K562 (cell line): ENCODE measurements around the gene ILF2. TPM values are rescaled to one million over a fixed set of nuclear protein-coding genes. Genes with fewer than 3 reads are reported as not detected.

ENCODE experiments used
- ARID1B ChIP-seq: fragments of 450-650 bp; IDR thresholded peaks from 2 replicates; pipeline ENCODE4 v1.6.1; 2016; ENCODE audit warnings: antibody characterized with exemption, mild to moderate bottlenecking, inconsistent platforms
- CBX2 ChIP-seq: fragments of 200-600 bp; sonication (generic); IDR thresholded peaks from one replicate; pipeline ENCODE4 v1.6.1; 2012; ENCODE audit warnings: mild to moderate bottlenecking, low read length, inconsistent platforms; ENCODE audit not compliant: insufficient read depth, poor library complexity, severe bottlenecking
- ELF4 ChIP-seq: fragments of 450-650 bp; formaldehyde crosslinking; IDR thresholded peaks from 2 replicates; pipeline ENCODE4 v1.4.0; 2022; ENCODE audit warnings: missing genetic modification characterization
- HCFC1 ChIP-seq: IDR thresholded peaks from 2 replicates; pipeline ENCODE4 v1.6.1; 2012; ENCODE audit warnings: low read depth, low read length, improper control_type of control experiment
- NEUROD1 ChIP-seq: fragments of 150-350 bp; IDR thresholded peaks from 2 replicates; pipeline ENCODE4 v1.6.1; 2014; ENCODE audit warnings: borderline replicate concordance, low read length, low read depth; ENCODE audit not compliant: partially characterized antibody
- PHB ChIP-seq: fragments of 250-450 bp; sonication (Bioruptor Pico); IDR thresholded peaks from 2 replicates; pipeline ENCODE4 v1.5.0; 2021
- RBM14 ChIP-seq: fragments of 200-400 bp; formaldehyde crosslinking; IDR thresholded peaks from 2 replicates; pipeline ENCODE4 v1.6.1; 2018; ENCODE audit warnings: low read depth, mild to moderate bottlenecking, low read length, moderate library complexity, borderline replicate concordance; ENCODE audit not compliant: insufficient read depth
- SP1 ChIP-seq: sonication (generic); formaldehyde crosslinking; IDR thresholded peaks from 2 replicates; pipeline ENCODE4 v1.8.1; 2022; ENCODE audit warnings: mild to moderate bottlenecking, missing genetic modification reagents
- TEAD4 ChIP-seq, 2 experiments: sonication (generic) in 1 of 2; formaldehyde crosslinking in 1 of 2; IDR thresholded peaks; 2 replicates each; pipeline versions ENCODE4 v1.6.1 to v1.8.0; 2012 to 2022; ENCODE audit warnings: borderline replicate concordance in 1 of 2, inconsistent platforms in 1 of 2, low read length in 1 of 2, mild to moderate bottlenecking in 1 of 2, missing genetic modification reagents in 1 of 2
- XRCC3 ChIP-seq: fragments of 450-650 bp; IDR thresholded peaks from 2 replicates; pipeline ENCODE4 v1.6.1; 2017; ENCODE audit warnings: mild to moderate bottlenecking, moderate library complexity
- ZBTB7A ChIP-seq: IDR thresholded peaks from 2 replicates; pipeline ENCODE4 v1.6.1; 2011; ENCODE audit warnings: low read depth, mild to moderate bottlenecking, low read length, moderate library complexity, borderline replicate concordance; ENCODE audit not compliant: control insufficient read depth
- ZNF224 ChIP-seq: sonication (generic); formaldehyde crosslinking; IDR thresholded peaks from 2 replicates; pipeline ENCODE4 v1.8.0; 2022; ENCODE audit warnings: mild to moderate bottlenecking, missing genetic modification reagents
- ZNF592 ChIP-seq: fragments of 450-650 bp; IDR thresholded peaks from 2 replicates; pipeline ENCODE4 v1.6.1; 2017; ENCODE audit warnings: antibody characterized with exemption, mild to moderate bottlenecking
- ZSCAN29 ChIP-seq: fragments of 450-650 bp; IDR thresholded peaks from 2 replicates; pipeline ENCODE4 v1.6.1; 2017
- polyA plus RNA-seq, 8 experiments: library from polyadenylated mRNA; depleted of rRNA in 4 of 8; stranded (reverse) in 5 of 8; unstranded in 3 of 8; fragments of >200 nt; fragmentation: Nextera tagmentation in 2 of 8; fragmentation: Illumina TruSeq in 1 of 8; extraction: Ambion mirVana in 2 of 8; extraction: Trizol in 1 of 8; gene quantifications; 2 replicates each; pipeline versions ENCODE4 v1.2.1 to v1.2.3, GENCODE V29; 2011 to 2014; ENCODE audit warnings: inconsistent platforms in 1 of 8, missing spikeins in 1 of 8
- total RNA-seq, 7 experiments: library from RNA; depleted of rRNA in 6 of 7; stranded (reverse); fragments of >200 nt in 6 of 7; fragmentation: Illumina TruSeq in 2 of 7; extraction: Trizol in 2 of 7; gene quantifications; 2 replicates each; pipeline versions ENCODE4 v1.2.1 to v1.2.3, GENCODE V29; 2011 to 2021; ENCODE audit warnings: low replicate concordance in 1 of 7
- TF ChIP-seq, protein P1 (sequence below): fragments of 450-650 bp; IDR thresholded peaks from 2 replicates; pipeline ENCODE4 v1.6.1; 2018; ENCODE audit not compliant: partially characterized antibody
- TF ChIP-seq, protein P2 (sequence below), 2 experiments: fragments of 450-650 bp in 1 of 2; sonication (generic) in 1 of 2; formaldehyde crosslinking; conservative IDR thresholded peaks; 2 replicates each; pipeline versions ENCODE4 v1.4.0 to v1.8.1; 2020 to 2022; ENCODE audit warnings: mild to moderate bottlenecking in 1 of 2, missing genetic modification reagents in 1 of 2

ILF2 gene
- total and polyA plus RNA-seq, 9 of the 15 experiments (the other 6 are each of a cell fraction or from before 2014, with no cell fraction given) = 282 to 726 (median 474) TPM

- peak; percentile 27 for TF ChIP-seq NEUROD1
- peak; percentile 97 for TF ChIP-seq SP1 (CRISPR knock-in tag)
- TF ChIP-seq CBX2 = no peak
- peak; percentile 96 for TF ChIP-seq TEAD4 (IDR thresholded peaks at IDR 0.05; ENCODE audit: low read length)
- no peak for TF ChIP-seq TEAD4 (CRISPR knock-in tag; IDR thresholded peaks at IDR 0.05; ENCODE audit: borderline replicate concordance)
- TF ChIP-seq ZBTB7A = peak; percentile 78; the same call in 1 of the 2 replicates
- TF ChIP-seq, protein P1, sequence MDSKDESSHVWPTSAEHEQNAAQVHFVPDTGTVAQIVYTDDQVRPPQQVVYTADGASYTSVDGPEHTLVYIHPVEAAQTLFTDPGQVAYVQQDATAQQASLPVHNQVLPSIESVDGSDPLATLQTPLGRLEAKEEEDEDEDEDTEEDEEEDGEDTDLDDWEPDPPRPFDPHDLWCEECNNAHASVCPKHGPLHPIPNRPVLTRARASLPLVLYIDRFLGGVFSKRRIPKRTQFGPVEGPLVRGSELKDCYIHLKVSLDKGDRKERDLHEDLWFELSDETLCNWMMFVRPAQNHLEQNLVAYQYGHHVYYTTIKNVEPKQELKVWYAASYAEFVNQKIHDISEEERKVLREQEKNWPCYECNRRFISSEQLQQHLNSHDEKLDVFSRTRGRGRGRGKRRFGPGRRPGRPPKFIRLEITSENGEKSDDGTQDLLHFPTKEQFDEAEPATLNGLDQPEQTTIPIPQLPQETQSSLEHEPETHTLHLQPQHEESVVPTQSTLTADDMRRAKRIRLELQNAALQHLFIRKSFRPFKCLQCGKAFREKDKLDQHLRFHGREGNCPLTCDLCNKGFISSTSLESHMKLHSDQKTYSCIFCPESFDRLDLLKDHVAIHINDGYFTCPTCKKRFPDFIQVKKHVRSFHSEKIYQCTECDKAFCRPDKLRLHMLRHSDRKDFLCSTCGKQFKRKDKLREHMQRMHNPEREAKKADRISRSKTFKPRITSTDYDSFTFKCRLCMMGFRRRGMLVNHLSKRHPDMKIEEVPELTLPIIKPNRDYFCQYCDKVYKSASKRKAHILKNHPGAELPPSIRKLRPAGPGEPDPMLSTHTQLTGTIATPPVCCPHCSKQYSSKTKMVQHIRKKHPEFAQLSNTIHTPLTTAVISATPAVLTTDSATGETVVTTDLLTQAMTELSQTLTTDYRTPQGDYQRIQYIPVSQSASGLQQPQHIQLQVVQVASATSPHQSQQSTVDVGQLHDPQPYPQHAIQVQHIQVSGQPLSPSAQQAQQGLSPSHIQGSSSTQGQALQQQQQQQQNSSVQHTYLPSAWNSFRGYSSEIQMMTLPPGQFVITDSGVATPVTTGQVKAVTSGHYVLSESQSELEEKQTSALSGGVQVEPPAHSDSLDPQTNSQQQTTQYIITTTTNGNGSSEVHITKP = peak; percentile 36
- TF ChIP-seq ARID1B = peak; percentile 60
- TF ChIP-seq ELF4 (CRISPR knock-in tag) = peak; percentile 66; the same call in 1 of the 2 replicates
- peak; percentile 98; the same call in 1 of the 2 replicates for TF ChIP-seq RBM14
- no peak for TF ChIP-seq XRCC3
- 0 out of 2 replicates have a peak, but pooled peaks have one; percentile 34 for TF ChIP-seq PHB
- peak; percentile 63; the same call in 1 of the 2 replicates for TF ChIP-seq HCFC1
- no peak for TF ChIP-seq ZSCAN29
- TF ChIP-seq, protein P2, sequence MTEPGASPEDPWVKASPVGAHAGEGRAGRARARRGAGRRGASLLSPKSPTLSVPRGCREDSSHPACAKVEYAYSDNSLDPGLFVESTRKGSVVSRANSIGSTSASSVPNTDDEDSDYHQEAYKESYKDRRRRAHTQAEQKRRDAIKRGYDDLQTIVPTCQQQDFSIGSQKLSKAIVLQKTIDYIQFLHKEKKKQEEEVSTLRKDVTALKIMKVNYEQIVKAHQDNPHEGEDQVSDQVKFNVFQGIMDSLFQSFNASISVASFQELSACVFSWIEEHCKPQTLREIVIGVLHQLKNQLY (CRISPR knock-in tag; conservative IDR thresholded peaks at IDR 0.05) = 0 out of 4 replicates have a peak, but pooled peaks of 1 of the 2 experiments have one; percentile 30
- TF ChIP-seq ZNF224 (CRISPR knock-in tag) = no peak
- TF ChIP-seq ZNF592 = no peak
Observed at GRCh38 chr1:153633754-153634665, 36.8 kb downstream of the ILF2 start, which contains the start of gene CHTOP (continued).
